BE2C (cell line): Measurements from ENCODE around the gene TLE4.
"Not testable (repeated sequence)": the region's sequence is repeated elsewhere in the genome, so short reads cannot be mapped to it uniquely, and the experiment has no call there.

ENCODE experiments used
- DNase-seq: peaks from one replicate; pipeline ENCODE4 v3.0.0-alpha.2; 2020
- H3K27me3 ChIP-seq: fragments of 250-450 bp; sonication (Bioruptor Pico); 2 replicates; pipeline ENCODE4 v1.5.1; 2020; ENCODE audit warnings: mild to moderate bottlenecking
- H3K36me3 ChIP-seq: fragments of 250-450 bp; sonication (Bioruptor Pico); 2 replicates; pipeline ENCODE4 v1.5.1; 2020; ENCODE audit warnings: mild to moderate bottlenecking
- H3K4me1 ChIP-seq: fragments of 250-450 bp; sonication (Bioruptor Pico); 2 replicates; pipeline ENCODE4 v1.5.1; 2020
- H3K4me3 ChIP-seq: 2 replicates; pipeline ENCODE4 v1.5.1; 2011; ENCODE audit warnings: low read depth, low read length
- H3K9me3 ChIP-seq: fragments of 250-450 bp; sonication (Bioruptor Pico); 2 replicates; pipeline ENCODE4 v1.5.1; 2020
- TF ChIP-seq, protein P1 (sequence below): IDR thresholded peaks from 2 replicates; pipeline ENCODE4 v1.5.1; 2012; ENCODE audit warnings: mild to moderate bottlenecking, low read depth, low read length

The TLE4 gene

DNA sequence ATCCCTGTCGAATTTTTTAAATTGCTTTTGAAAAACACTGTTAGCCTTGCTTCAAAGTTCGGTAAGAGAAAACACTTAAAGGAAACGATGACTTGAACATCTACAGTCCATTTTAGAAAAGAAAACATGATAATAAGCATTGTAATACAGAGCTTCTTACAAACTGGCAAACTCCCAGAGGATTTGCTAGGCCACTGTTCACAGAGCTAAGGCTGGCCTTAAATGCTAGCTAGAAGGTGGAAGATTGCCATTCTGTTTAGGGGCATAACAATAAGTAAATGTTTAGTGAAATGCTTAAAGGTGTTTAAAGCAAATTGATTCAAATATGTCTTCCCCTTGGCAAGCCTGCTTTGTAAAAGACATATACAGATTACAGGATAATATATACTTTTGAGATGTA lies 169.6 kb downstream of the TLE4 start:
- Histone ChIP-seq H3K36me3 (no peaks in the 10 kb centered on the region), H3K4me1 (no peaks in the 10 kb centered on the region; the same call in 1 of the 2 replicates)
- DNase-seq: no peak

DNA sequence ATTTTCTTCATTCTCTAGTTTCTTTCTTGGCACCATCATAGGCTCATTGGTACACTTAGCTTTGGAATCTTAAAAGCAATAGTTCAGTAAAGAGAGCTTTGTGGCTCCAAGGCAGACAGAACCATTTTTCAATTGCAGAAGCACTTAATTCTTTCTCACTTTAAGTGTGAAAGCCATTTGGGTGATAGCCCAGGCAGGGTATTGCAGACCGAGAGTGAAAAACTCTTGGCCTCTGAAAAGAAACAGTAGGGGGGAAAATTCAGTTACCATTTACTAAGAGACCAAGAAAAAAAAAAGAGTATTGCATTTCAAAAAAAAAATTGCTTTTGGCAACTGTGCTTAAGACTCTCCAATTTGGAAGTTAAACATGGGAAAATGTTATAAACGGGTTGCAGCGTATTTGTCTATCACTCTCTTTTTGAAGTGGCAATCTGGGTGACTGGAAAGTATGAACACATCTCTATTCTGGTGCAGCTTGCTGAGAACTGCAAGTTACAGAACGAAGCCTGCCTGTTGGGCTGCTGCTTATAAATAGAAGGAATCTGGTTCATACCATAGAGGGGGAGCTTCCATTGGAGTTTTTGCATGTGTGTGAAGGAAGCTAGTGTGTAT lies 170.5 kb downstream of the TLE4 start:
- H3K9me3 ChIP-seq: no peaks in the 10 kb centered on the region
- no peak overlapping the region for H3K4me3 ChIP-seq
- H3K4me1 ChIP-seq: no peaks in the 10 kb centered on the region; the same call in 1 of the 2 replicates
- H3K27me3 ChIP-seq: no peaks in the 10 kb centered on the region
- DNase-seq: no peak
- H3K36me3 ChIP-seq: no peaks in the 10 kb centered on the region
- TF ChIP-seq, protein P1, sequence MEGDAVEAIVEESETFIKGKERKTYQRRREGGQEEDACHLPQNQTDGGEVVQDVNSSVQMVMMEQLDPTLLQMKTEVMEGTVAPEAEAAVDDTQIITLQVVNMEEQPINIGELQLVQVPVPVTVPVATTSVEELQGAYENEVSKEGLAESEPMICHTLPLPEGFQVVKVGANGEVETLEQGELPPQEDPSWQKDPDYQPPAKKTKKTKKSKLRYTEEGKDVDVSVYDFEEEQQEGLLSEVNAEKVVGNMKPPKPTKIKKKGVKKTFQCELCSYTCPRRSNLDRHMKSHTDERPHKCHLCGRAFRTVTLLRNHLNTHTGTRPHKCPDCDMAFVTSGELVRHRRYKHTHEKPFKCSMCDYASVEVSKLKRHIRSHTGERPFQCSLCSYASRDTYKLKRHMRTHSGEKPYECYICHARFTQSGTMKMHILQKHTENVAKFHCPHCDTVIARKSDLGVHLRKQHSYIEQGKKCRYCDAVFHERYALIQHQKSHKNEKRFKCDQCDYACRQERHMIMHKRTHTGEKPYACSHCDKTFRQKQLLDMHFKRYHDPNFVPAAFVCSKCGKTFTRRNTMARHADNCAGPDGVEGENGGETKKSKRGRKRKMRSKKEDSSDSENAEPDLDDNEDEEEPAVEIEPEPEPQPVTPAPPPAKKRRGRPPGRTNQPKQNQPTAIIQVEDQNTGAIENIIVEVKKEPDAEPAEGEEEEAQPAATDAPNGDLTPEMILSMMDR: no peak

More for the DNA sequence above, 169.6 kb downstream of the TLE4 start:
- H3K4me3 ChIP-seq: no peak overlapping the region
- no peaks in the 10 kb centered on the region for H3K9me3 ChIP-seq
- H3K27me3 ChIP-seq: no peaks in the 10 kb centered on the region
- TF ChIP-seq, protein P1: no peak

DNA sequence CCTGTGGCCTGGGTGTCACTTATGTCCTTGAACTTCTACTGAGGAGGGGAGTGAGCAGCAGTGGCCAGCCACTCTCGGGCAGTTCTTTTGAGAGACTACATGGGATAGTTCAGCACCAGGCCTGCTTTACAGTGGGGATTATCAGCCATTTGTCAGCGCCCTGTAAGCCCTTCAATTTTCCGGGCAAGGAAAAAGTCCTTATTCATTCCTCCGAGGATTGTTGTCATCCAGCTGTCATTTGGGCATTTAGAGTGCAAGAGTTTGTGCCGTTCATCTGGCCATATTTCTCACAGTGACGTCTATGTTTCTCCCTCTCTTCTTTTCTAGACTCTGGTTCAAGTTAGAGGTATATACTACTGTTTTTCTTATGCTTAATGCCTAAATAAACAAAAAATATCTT lies 172.8 kb downstream of the TLE4 start:
- H3K4me3 ChIP-seq: no peak overlapping the region
- H3K27me3 ChIP-seq: no peaks in the 10 kb centered on the region
- H3K36me3 ChIP-seq: no peaks in the 10 kb centered on the region
- no peaks in the 10 kb centered on the region; the same call in 1 of the 2 replicates for H3K4me1 ChIP-seq
- no peaks in the 10 kb centered on the region for H3K9me3 ChIP-seq
- TF ChIP-seq, protein P1: no peak
- no peak for DNase-seq

DNA sequence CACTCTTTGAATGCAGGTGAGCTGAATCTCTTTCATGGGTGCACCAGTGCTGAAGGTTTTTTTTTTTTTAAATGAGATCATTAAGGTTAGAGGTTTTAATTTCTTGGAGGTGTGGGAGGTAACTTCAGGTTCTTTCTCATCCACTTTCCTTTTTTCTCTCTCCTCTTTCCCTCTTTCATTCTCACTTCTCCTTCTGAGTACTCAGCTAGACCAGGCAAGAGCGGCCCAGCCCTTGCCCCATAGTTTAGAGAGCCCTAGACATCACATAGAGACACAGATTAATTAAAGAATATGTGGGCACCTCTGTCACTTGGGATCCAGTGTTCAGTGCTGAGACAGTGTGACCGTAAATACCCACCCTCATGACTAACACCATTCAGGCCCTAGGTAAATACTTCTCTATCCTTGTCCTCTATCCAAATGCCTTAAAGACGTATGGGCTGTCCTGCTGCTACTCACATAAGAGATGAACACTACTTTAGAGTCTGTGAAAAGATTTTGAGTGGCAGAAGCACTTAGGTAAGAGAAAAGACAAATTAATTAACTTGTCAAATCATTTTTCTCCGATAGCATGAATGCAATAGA lies 174.1 kb downstream of the TLE4 start:
- no peaks in the 10 kb centered on the region for H3K9me3 ChIP-seq
- TF ChIP-seq, protein P1: no peak

DNA sequence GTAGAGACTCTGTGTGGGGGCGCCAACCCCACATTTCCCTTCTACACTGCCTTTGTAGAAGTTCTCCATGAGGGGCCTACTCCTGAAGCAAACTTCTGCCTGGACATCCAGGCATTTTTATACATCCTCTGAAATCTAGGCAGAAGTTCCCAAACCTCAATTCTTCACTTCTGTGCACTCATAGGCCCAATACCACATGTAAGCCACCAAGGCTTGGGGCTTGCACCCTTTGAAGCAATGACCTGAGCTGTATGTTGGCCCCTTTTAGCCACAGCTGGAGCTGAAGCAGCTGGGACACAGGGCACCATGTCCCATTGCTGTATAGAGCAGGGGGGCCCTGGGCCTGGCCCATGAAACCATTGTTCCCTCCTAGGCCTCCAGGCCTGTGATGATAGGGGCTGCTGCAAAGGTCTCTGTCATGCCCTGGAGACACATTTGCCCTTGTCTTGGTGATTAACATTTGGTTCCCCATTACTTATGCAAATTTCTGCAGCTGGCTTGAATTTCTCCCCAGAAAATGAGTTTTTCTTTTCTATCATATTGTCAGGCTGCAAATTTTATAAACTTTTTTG lies 180.2 kb downstream of the TLE4 start:
- not testable (repeated sequence) for DNase-seq, H3K36me3 ChIP-seq

More for the DNA sequence above, 174.1 kb downstream of the TLE4 start:
- H3K4me3 ChIP-seq: no peak overlapping the region
- H3K27me3 ChIP-seq: no peaks in the 10 kb centered on the region
- no peak for DNase-seq
- H3K36me3 ChIP-seq: no peaks in the 10 kb centered on the region
- H3K4me1 ChIP-seq: no peaks in the 10 kb centered on the region; the same call in 1 of the 2 replicates

DNA sequence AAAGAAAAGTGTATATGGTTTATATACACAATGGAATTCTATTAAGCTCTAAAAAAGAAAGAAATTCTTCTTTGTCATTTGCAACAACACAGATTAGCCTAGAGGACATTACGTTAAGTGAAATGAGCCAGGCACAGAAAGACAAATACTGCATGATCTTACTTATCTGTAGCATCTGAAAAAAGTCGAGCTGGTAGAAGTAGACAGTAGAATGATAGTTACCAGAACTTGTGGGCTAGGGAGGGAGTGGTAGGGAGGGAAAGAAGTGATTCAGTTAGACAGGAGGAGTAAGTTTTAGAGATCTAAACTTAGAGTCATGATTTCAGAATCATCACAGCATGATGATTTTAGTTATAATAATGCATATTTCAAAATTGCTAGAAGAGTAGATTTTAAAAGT lies 184.6 kb downstream of the TLE4 start:
- DNase-seq: no peak
- Histone ChIP-seq H3K4me1 (peaks cover 9% of the 10 kb centered on the region; the same call in 1 of the 2 replicates), H3K4me3 (no peak overlapping the region), H3K9me3 (no peaks in the 10 kb centered on the region), H3K27me3 (no peaks in the 10 kb centered on the region), H3K36me3 (no peaks in the 10 kb centered on the region)
- TF ChIP-seq, protein P1: no peak

More for the DNA sequence above, 180.2 kb downstream of the TLE4 start:
- H3K4me3 ChIP-seq, H3K4me1 ChIP-seq, H3K9me3 ChIP-seq, H3K27me3 ChIP-seq: not testable (repeated sequence)
